HG03039 (cell line): Measurements from ENCODE around the gene IL25.
"Not testable (repeated sequence)": the region's sequence is repeated elsewhere in the genome, so short reads cannot be mapped to it uniquely, and the experiment has no call there.

ENCODE experiments used
- ATAC-seq: cut with Tn5 transposase; IDR thresholded peaks from one replicate; pipeline ENCODE4 v1.9.1; 2021; ENCODE audit warnings: mild to moderate bottlenecking, moderate library complexity; ENCODE audit not compliant: unreplicated experiment

Gene IL25

DNA sequence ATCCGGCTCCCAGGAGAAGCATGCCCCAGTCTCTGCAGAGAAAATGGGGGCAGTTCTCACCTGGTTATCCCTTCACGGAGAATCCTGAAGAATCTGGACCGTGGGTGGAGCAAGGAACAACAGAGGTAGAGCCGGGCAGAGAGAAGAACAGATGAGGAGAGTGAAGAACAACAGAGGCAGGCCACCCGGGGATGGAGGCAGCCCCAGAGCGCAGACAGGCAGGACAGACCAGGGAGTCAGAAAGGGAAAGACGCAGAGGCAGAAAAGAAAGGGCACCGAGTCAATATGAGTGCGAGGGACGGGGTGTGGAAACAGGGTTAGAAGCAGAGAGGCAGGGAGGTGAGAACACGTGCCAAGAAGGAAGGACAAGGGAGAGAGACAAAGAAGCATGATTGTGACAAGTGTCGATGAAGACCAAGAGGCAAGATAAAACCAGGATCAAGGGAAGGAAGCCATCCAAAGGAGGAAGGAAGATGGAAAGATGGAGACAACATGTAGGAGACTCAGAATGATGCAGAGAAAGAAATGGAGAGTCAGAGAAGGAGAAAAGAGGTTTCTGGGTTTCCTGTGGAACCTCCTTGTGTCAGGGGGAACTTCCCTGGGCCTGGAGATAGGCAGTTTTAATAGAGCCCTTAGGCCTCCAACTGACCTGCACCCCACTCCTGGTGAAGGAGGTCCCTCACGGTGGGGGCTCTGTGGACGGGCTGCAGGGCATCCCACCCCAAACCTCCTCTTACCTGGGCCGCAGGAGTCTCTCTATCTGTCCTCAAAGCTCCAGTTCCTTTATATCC lies 35.1 kb downstream of the IL25 start, which contains the start of gene MYH6:
TSS of gene MYH6 (minus strand) at position 758 of the 791 bp plus-strand sequence. CDS start 1,050 bp downstream, outside the sequence.
- no peak for ATAC-seq

DNA sequence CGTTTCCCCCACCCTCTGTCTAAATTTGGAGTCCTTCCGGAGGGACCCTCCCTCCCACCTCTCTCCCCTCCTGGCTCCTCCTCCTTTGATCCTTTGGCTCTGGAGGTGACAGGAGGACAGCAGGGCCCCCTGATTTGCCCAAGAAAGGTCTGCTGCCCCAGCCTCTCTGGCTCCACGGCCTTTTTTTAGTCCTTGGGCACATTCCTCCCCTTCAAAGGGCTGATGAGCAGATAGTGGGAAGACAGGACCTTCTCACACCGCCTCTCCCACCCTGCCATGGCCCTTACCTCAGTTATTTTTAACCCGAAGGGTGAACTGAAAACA lies 35.7 kb downstream of the IL25 start:
- no peak for ATAC-seq

DNA sequence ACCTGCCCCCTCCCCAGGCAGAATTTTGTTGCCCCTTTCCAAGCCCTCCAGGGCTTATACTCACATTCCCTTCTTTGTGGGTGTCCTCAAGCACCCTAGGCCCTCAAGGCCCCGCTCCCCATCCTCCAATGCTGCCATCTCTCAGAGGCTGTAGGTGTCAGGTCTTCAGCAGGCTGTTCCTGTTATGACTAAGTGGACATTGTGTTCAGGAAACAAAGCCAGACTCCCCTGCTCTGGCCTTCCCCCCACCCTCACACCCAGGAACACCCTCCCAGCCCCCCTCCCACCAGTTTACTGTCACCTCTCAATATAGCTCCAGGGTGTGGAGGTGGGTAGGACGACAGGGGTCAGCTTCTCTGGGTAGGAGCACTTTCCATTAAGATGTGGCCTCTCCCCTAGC lies 36.9 kb downstream of the IL25 start:
- no peak for ATAC-seq

DNA sequence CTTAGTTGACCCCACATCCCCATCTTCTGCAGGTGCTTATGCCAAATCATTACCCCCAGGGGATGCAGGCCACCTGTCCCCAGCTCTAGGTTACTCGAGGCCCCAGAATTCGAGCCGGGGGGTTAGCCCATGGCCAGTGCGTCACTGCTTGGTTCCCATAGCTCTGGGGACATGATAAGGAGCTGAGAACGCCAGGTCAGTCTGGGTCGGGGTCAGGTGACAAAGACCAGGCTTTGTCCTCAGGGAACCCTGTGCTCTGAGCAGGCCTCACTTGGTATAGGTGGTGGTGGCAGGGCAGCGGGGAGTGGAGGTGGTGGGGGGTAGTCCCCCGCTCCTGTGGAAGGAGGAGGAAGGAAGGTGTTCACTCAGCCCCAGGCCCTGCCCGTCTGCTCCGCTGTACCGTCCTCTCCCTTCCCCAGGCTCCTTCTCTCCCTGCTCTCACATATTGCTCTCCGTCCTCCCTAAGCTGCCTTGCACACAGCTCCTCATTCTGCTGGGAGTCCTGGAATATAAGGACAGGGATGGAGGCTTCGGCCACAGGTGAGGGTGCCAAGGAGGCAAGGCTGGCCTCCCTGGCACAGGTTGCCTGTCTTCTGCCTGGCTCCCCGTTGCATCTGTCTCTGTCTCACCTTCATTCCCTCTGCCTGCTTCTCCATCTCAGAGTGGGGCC lies 37.5 kb downstream of the IL25 start:
- no peak for ATAC-seq

DNA sequence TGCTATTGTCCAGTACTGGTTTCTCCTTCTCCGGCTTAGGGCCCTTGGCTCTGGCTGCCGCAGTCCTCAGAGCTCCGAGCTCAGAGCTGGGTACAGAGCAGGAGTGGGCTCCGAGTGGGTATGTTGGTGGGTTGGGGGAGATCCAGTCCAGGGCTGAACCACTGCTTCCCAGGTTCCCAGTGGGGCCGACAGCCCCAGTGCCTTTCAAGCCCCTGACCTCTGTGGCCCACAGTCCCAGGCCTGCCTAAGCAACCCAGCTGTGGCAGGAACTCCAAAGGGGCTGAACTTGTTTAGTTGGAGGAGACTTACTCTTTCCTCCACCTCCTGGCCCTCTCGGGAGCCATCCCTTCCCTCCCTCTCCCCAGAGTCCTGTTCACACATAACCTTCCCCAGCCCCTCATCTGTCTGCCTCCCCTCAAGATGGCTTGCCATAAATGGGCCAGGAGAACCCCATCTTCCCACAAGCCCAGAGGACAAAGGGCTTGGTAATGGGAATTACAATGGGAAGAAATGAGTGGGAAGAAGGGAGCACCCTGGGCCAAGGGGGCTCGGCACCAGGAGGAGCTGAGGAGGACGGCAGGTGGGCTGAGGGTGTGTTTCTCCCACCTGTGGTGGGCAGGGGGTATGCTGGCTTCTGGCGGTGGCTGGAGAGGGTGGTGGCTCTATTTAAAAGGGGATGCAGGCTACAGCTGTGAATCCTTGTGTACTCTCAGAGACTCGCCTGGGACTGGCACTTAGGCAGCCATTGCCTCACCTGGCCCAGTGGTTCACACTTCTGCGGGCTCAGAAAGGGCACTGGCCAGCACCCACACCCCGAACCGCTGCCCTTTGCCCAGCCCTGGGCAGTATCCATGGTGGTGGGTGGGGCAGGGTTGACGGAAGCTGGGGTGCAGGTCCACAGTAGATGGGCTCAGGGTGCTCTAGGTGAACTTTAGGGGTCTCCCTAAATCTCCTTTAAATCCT lies 39.2 kb downstream of the IL25 start:
- no peak for ATAC-seq

DNA sequence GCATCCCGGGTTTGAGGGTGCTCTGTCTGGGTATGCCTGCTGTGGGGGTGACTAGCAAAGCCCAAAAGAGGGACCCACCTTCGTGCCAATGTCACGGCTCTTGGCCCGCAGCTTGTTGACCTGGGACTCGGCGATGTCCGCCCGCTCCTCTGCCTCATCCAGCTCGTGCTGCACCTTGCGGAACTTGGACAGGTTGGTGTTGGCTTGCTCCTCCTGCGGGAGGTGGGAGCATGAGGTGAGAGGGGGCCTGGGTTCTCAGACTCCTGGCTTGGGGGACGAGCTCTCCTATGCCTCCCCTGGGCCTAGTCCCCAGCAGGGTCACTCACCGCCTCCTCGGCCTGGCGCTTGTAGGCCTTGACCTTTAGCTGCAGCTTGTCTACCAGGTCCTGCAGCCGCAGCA lies 41.1 kb downstream of the IL25 start:
- ATAC-seq = no peak

DNA sequence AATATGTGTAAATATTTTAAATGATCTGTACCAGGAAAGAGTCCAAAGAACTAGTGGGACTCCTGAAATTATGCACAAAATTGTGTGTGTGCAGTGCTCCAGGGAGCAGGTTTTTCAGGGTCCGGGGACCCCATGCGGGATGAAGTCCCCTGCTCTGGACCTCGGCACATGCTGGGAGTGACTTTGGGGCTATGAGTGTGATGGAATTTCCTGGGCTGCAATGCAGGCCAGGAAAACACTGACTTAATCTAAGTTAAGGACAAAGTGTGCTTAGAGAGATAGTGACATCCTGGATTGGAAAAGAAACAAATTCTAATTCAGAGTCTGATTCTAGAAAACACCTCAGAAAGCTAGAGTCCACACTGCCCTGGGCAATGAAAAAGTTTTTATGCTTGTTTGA lies 41.6 kb downstream of the IL25 start:
- no peak for ATAC-seq

DNA sequence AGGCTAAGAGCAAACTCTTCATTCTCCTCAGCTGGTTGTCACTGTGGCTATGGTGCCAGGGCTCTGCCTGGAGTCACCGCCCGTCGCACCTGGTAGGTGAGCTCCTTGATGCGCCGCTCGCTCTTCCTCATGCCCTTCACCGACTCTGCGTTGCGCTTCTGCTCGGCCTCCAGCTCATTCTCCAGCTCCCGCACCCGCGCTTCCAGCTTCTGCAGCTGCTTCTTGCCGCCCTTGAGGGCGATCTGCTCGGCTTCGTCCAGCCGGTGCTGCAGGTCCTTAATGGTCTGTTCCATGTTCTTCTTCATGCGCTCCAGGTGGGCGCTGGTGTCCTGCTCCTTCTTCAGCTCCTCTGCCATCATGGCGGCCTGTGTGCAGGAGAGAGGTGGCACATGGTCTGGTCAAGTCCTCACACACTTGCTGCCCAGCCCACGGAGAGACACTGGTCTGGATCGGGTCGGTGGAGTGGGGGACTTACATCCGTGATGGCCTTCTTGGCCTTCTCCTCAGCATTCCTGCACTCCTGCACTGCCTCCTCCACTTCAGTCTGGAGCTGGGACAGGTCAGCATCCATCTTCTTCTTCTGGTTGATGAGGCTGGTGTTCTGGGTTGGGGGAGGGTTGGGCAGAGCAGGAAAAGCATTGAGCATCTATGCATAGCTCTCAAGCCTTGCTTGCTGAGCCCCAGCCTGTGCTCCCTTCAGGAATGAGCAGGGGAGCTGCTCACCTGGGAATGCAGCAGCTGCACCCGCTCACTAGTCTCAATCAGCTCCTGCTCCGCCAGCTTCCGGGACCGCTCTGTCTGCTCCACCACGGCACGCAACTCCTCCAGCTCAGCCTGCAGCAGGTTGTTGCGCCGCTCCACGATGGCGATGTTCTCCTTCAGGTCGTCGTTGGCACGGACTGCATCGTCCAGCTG lies 42.6 kb downstream of the IL25 start:
- no peak for ATAC-seq

DNA sequence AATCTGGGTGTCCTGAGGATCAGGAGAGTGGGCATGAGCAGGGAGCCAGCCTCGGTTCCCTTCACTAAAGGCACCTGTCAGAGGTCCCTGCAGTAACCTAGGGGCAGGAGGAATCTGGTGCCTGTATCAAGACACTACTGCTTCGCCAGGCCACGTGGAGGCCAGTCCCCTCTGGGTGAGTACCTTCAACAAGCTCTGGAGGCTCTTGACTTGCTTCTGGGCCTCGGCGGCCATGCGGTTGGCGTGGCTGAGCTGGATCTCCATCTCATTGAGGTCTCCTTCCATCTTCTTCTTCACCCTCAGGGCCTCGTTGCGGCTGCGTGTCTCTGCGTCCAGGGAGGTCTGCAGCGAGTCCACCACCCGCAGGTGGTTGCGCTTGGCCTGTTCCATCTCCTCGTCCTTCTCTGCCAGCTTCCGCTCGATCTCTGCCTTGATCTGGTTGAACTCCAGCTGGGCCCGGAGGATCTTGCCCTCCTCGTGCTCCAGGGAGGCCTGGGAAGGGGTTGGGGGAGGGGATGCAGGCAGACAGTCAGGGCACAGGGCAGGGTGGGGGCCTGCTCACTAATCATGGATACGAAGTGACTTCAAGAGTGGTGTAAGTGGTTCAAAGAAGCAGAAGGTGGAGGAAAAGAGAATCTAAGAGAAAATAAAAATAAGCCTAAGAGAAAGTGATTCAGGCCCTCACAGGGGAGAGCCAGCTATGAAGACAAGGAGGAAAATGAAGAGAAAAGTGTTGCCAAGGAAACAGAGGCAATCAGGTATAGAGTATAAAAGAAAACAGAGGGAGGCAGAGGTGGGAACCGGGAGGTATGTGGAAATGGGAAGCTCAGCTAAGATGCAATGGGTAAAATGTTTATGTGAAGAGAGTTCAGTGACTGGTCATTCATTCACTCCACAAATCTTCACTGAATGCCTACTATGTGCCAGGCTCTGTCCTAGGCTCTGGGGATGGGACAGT lies 43.5 kb downstream of the IL25 start:
- ATAC-seq = no peak

DNA sequence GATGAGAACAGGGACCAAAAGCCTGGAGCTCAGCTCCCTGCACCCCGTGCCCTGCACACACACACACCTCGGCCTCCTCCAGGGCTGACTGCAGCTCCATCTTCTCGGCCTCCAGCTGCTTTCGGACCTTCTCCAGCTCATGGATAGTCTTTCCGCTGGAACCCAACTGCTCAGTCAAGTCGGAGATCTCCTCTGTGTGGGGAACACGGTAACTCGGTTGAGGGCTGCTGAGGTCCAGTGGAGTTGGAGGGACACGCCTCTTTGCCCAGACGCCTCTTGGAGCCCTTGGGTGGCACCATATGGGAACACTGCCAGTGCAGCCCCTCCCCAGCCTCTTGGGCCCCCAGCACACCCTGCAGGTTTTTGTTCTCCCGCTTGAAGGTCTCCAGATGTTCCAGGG lies 44.2 kb downstream of the IL25 start:
- ATAC-seq = no peak

DNA sequence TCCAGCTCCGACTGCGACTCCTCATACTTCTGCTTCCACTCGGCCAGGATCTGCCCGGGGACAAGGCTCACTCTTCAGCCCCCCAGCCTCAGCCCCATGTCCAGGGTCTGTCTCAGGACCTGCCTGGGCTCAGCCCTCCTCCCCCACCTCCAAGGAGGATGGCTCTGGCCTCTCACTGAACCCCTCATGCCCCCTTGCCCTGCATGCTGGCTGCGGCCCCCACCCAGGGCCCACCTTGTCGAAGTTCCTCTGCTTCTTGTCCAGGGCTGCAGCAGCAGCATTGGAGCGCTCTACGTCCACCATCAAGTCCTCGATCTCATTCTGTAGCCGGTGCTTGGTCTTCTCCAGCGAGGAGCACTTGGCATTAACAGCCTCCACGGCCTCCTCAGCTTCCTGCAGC lies 44.7 kb downstream of the IL25 start:
- ATAC-seq = not testable (repeated sequence)

DNA sequence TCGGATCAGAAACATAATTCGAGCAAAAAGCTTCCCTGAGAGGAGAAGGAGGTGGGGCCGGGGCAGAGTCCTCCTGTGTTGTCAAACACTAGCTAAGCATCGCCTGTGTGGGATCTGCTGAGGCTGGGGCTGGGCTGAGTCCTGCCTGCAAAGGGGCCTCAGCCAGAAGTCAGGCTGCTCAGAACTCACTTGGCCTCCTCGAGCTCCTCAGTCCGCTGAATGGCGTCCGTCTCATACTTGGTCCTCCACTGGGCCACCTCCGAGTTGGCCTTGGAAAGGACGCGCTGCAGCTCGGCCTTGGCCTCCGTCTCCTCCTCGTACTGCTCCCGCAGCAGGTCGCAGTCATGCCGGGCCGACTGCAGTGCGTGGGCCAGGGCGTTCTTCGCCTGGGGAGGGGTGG lies 45.4 kb downstream of the IL25 start:
- ATAC-seq = no peak

DNA sequence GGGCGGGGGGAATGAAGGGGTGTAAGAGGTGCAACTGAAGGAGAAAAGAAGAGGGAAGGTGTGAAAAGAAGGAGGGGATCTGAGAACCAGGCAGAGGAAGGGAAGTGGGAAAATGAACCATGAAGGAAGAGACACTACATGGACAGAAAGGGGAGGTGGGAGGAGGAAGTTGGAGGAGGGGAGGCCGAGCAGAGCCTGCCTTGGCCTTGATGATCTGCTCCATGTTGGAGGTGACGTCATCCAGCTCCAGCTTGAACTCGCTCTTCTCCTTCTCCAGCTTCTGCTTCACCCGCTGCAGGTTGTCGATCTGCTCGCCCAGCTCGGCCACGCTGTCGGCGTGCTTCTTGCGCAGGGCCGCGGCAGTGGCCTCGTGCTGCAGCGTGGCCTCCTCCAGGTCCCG lies 47.0 kb downstream of the IL25 start:
- ATAC-seq = not testable (repeated sequence)

DNA sequence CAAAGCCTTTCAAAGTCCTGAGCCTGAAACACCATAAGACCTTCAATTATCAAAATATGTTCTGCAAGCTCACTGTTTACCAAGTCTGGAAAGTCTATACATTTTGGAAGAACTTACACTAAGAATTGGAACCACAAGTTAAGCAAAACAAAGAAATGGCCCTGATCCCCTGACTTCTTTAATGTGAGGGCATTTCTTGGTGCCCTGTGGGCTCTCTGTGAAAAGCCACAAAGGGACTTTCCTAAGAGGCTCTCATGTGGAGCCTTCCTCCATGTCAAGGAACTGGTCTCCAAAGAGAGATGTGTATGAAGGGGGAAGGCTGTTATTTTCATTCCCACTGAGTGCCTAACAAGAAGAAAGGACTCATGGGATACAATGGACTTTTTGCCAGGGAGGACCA lies 49.0 kb downstream of the IL25 start:
- ATAC-seq = no peak

DNA sequence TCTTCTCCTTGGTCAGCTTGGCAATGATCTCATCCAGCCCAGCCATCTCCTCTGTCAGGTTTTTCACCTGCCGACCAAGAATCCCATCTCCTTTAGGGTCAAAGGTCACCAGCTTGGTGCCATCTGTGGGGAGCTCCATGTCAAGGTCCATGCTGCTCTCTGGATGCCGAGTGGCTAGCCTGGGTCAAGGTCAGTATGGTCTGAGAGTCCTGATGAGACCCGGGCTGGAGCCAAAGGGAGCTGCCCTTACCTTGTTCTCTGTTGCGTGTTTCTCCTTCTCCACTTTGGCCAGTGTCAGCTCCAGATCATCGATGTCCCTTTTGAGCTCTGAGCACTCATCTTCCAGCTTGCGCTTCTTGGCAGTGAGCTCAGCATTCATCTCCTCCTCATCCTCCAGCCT lies 51.0 kb downstream of the IL25 start:
- ATAC-seq = no peak

DNA sequence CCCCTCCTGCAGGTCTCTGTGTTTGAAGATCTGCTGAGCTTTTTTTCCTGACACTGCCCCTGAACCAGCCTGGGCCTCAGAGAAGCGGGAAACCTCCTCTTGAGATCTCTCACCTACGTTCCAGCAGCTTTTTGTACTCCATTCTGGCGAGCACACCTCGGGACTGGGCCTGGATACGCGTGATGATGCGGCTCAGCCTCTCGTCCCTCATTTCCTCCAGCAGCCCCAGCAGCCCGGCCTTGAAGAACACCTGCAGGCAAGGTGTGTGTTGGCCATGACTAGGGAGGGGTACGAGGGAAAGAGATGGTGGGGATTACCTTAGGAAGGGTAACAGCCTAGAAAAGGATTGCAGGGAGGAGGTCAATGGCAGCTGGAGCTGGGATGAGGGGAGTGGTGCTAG lies 52.6 kb downstream of the IL25 start:
- ATAC-seq = no peak

DNA sequence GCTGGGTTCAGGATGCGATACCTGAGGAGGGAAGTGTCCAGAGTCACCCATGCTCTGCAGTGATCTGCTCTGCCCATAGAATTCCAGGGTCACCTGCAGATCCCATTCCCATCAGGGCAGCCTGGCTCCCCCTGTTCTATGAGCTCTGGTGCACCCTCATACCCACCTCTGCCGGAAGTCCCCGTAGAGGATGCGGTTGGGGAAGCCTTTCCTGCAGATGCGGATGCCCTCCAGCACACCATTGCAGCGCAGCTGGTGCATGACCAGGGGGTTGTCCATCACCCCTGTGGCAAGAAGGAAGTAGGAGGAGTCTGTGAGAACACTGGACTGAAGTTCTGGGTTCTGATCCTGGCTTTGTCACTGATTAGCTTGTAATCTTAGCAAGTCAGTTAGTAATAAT lies 53.2 kb downstream of the IL25 start:
- not testable (repeated sequence) for ATAC-seq
